Measurements from ENCODE around the gene CCDC137.

CCDC137 gene

DNA sequence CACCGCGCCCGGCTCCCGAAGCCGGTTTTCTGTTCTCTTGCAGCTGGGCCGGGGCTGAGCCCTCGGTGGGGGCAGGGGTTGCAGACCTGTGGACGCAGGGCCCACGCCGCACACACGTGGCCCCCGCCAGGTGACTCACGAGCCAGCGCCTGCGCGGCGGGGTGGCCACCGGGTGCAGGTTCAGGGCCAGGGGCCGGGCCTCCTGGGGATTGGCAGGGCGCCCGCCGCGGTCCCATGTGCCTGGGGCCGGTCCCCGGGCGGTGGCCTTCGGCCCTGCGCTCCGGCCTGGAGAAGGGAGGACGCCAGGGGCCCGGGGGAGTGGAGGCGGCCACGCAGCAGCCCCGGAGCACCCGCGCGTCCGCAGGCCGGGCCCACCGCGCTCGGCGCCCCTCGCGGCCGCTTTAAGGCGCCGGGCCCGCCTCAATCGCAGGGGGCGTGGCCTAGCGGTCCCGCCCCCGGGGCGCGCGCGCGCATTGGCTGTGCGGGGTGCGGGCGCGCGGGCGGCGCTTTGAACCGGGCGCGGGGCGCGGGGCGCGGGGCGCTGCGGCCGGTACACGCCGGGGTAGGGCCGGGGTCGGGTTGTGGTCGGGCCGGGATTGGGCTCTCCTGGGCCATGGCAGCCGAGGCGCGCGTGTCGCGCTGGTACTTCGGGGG is 45.4 kb downstream of the CCDC137 start, which contains the start of gene SLC25A10:
Gene SLC25A10 (plus strand): TSS at position 471 of the 654 bp plus-strand sequence. CDS start 143 bp downstream, at position 614.
- Histone ChIP-seq H3K36me3 (ENCODE audit: control insufficient read depth, insufficient read depth, low read length) (no peaks in the 10 kb centered on the region), H3K4me3 (ENCODE audit: low read length) (peak within 1 kb of the TSS; percentile 75), H3K27ac (ENCODE audit: low read depth, low read length) (no peak within 1 kb of the TSS), H3K4me1 (ENCODE audit: control insufficient read depth, insufficient read depth, low read length) (peaks cover 11% of the 10 kb centered on the region), H3K27me3 (ENCODE audit: control insufficient read depth, insufficient read depth, low read length) (no peaks in the 10 kb centered on the region), H3K9ac (ENCODE audit: low read length) (peak within 1 kb of the TSS; percentile 38)

DNA sequence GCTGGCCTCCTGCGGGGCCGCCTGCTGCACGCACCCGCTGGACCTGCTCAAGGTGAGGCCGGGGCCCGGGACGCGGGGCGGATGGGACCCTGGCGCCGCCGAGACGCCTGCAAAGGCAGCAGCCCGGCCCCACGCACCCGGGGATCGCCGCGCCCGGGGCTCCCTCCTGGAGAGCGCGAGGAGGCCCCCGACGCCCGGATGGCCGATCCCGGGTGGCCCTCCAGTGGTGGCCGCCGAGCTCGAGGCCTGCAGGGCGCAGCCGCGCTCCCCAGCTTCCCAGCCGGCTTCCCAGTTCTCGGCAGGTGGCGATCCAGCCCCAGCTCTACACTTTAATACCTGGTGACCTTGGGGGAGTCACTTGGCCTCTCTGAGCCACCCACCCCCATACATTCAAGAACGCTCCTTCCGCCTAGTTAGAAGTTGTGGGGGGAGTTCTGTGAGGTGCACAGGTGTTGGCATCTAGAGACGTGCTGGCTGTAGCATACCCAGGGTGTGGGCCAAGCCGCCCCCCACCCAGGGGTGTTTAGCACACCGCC is 46.0 kb downstream of the CCDC137 start:
- Histone ChIP-seq H3K9ac (ENCODE audit: low read length) (peak overlapping the region; percentile 38), H3K27me3 (ENCODE audit: control insufficient read depth, insufficient read depth, low read length) (no peaks in the 10 kb centered on the region), H3K4me1 (ENCODE audit: control insufficient read depth, insufficient read depth, low read length) (peaks cover 11% of the 10 kb centered on the region), H3K4me3 (ENCODE audit: low read length) (peak overlapping the region; percentile 75), H3K36me3 (ENCODE audit: control insufficient read depth, insufficient read depth, low read length) (no peaks in the 10 kb centered on the region), H3K27ac (ENCODE audit: low read depth, low read length) (no peak overlapping the region)

DNA sequence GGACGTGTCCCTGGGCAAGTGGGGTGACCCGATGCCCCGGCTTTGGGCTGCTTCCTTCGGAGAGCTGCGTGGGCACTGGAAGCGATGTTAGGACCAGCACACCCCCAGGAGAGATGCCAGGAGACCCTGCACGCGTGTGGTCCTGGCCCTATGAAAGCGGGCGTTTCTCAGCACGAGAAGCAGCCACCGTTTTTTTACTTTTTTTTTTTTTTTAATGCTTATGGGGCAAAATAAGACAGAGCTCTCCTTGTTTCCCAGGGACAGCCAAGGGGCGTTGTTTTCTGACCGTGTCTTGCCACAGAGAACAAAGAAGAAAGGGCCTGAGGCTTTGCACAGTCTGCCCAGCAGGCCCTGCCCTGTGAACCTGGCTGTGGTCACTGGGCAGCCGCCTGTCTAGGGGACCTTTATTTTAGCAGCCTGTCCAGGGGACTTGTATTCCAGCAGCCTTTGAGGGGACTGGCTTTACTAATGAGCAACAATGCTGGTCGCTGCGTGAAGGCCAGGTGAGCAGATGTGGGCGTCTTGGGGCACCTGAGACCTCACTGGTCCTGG is 46.5 kb downstream of the CCDC137 start:
- H3K27ac ChIP-seq (ENCODE audit: low read depth, low read length), result no peak overlapping the region
- H3K36me3 ChIP-seq (ENCODE audit: control insufficient read depth, insufficient read depth, low read length), result no peaks in the 10 kb centered on the region
- peak overlapping the region; percentile 75 for H3K4me3 ChIP-seq (ENCODE audit: low read length)
- peaks cover 11% of the 10 kb centered on the region for H3K4me1 ChIP-seq (ENCODE audit: control insufficient read depth, insufficient read depth, low read length)
- H3K9ac ChIP-seq (ENCODE audit: low read length), result peak overlapping the region; percentile 38
- no peaks in the 10 kb centered on the region for H3K27me3 ChIP-seq (ENCODE audit: control insufficient read depth, insufficient read depth, low read length)

DNA sequence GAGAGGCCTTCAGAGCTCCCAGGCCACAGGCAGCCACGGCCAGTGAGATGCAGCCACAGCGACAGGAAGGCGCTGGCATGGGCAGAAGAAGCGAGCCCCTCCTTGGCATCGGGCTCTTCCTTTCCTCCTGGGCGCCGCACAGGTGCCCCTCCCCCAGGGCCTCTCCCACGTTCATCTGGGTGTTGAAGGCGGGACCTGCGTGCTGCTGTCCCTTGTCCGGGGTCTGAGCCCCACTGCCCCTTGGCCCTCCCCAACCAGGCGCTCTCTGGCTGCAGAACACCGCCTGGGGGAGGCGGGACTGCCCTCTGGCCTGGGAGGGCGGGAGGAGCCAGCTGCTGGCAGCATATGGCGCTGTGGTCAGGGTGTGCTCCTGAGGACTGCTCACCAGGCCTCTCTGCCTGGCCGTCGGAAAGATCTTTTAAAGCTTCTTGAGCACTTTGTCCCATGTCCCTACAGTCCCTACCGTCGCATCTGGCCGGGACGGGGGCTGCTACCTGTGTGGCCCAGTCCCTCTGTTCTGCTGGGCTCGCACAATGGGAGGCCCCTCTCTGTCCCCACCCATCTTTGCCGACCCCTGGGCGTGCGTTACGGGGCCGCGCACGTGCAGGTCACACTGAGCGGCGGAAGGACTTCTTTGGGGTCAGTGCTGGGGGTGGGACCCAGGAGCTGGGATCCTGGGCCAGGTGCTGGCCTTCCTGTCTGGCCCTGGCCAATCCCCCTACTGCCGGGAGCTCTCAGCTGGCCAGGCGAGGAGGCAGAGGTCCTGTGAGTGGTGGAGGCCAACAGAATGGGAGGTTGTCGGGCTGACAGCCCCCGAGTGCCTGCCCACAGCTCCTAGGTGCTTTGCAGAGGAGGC is 47.2 kb downstream of the CCDC137 start:
- peak overlapping the region; percentile 75 for H3K4me3 ChIP-seq (ENCODE audit: low read length)
- H3K27ac ChIP-seq (ENCODE audit: low read depth, low read length), result no peak overlapping the region
- H3K4me1 ChIP-seq (ENCODE audit: control insufficient read depth, insufficient read depth, low read length), result peaks cover 11% of the 10 kb centered on the region
- H3K36me3 ChIP-seq (ENCODE audit: control insufficient read depth, insufficient read depth, low read length), result no peaks in the 10 kb centered on the region
- H3K27me3 ChIP-seq (ENCODE audit: control insufficient read depth, insufficient read depth, low read length), result no peaks in the 10 kb centered on the region
- H3K9ac ChIP-seq (ENCODE audit: low read length), result no peak overlapping the region

DNA sequence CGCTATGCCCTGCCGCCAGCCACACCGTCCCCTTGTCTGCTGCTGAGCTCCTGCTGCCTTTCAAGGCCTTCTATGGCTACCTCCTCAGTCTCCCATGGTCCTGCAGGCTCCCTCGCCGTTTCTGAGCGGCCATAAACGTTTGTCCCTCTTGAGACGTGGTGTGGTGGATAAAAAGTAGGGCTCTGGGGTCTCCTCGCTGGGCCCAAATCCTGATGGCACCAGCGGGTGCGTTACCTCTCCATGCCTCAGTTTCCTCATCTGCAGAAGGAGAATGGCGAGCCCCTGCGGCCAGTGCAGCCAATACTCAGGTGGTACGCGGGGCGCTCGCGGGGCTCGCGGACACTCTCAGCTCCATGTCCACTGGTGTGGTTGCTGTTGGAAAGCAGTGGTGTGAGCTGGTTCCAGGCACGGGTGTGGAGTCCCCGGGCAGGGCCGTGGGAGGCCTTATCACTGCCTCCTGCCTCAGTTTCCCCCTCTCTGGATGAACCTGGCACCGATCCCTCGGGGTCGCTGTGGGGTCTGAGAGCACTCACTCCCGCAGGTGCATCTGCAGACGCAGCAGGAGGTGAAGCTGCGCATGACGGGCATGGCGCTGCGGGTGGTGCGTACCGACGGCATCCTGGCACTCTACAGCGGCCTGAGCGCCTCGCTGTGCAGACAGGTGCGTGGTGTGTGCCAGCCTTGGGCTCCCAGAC is 48.0 kb downstream of the CCDC137 start:
- Histone ChIP-seq H3K27me3 (ENCODE audit: control insufficient read depth, insufficient read depth, low read length) (no peaks in the 10 kb centered on the region), H3K27ac (ENCODE audit: low read depth, low read length) (no peak overlapping the region), H3K4me3 (ENCODE audit: low read length) (peak overlapping the region; percentile 27), H3K4me1 (ENCODE audit: control insufficient read depth, insufficient read depth, low read length) (peaks cover 11% of the 10 kb centered on the region), H3K9ac (ENCODE audit: low read length) (no peak overlapping the region), H3K36me3 (ENCODE audit: control insufficient read depth, insufficient read depth, low read length) (no peaks in the 10 kb centered on the region)

DNA sequence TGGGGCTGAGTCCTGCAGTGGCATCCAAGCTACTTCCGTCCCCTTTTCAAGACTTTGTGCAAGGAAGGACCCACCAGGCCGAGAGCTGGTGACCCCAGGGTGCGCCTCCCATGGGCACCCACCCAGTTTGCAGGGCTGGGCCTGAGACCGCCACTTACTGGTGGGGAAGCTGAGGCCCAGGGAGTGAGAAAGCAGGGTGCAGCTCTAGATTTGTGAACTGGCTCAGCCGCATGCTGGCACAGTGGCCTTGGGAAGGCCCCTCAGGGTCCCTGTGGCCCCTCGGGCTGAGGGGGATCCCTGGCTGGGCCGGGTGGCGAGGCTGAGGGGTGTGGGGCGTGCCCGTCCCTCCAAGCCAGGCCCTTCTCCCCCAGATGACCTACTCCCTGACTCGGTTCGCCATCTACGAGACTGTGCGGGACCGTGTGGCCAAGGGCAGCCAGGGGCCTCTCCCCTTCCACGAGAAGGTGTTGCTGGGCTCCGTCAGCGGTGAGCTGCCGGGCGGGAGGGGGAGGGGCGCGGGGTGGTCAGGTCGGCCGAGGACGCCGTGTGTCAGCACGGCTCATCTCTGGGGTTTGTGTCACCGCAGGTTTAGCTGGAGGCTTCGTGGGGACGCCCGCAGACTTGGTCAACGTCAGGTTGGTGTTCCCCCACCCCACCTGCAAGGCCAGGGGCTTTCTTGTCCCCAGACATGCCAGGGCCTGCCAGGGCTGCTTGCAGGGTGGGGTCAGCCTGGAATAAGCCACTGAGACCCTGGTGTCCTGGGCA is 48.8 kb downstream of the CCDC137 start:
- Histone ChIP-seq H3K27ac (ENCODE audit: low read depth, low read length) (no peak overlapping the region), H3K9ac (ENCODE audit: low read length) (no peak overlapping the region), H3K27me3 (ENCODE audit: control insufficient read depth, insufficient read depth, low read length) (no peaks in the 10 kb centered on the region), H3K36me3 (ENCODE audit: control insufficient read depth, insufficient read depth, low read length) (no peaks in the 10 kb centered on the region), H3K4me1 (ENCODE audit: control insufficient read depth, insufficient read depth, low read length) (peaks cover 11% of the 10 kb centered on the region), H3K4me3 (ENCODE audit: low read length) (no peak overlapping the region)

DNA sequence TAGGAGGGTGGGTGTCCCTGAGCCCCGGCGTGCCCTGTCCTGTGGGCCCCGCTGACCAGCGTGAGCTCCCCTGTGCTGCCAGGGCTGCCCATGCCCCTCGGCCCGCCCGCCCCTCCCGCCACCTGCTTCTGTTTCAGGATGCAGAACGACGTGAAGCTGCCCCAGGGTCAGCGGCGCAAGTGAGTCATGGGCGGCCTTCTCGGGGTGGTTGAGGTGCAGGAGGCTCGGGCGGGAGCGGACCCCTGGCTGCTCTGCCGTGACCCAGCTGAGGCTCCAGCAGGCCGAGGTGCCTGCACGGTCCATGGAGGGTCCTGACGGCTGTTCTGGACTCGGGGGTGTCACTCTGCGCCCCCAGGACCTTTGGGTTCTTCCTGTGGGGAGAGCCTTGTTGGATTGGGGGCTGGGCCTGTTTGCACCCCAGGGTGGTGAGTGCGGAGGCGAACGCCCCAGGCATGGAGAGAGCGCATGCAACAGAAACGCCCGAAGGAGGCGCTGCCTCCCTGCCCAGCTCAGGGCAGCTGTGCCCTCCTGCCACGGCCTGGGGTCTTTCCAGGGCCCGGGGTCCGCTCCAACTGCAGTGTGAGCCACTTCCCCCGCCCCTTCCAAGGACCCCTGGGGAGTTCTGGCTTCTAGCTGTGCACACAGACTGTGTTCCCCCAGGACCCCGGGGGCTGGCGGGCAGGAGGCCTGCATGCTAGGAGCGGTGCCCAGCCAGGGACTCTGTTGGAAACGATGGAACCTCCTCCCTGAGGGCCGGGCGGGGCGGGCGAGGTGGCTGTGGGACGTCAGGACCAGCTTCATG is 49.5 kb downstream of the CCDC137 start:
- Histone ChIP-seq H3K4me1 (ENCODE audit: control insufficient read depth, insufficient read depth, low read length) (peaks cover 7% of the 10 kb centered on the region), H3K27me3 (ENCODE audit: control insufficient read depth, insufficient read depth, low read length) (no peaks in the 10 kb centered on the region), H3K27ac (ENCODE audit: low read depth, low read length) (no peak overlapping the region), H3K4me3 (ENCODE audit: low read length) (no peak overlapping the region), H3K9ac (ENCODE audit: low read length) (no peak overlapping the region), H3K36me3 (ENCODE audit: control insufficient read depth, insufficient read depth, low read length) (no peaks in the 10 kb centered on the region)

DNA sequence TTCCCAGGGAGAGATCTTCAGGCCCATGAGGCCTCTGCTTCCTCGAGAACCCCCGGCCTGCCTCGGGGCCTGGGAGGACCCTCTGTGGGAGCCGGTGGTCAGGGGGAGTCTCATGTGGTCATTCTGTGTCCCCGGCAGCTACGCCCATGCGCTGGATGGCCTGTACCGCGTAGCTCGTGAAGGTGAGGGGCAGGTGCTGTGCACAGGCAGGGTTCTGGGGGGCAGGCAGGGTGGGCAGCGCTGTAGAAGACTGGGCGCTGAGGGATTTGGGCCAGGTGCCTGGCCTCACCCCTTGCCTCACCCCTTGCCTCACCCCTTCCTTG is 50.1 kb downstream of the CCDC137 start:
- Histone ChIP-seq H3K27ac (ENCODE audit: low read depth, low read length) (no peak overlapping the region), H3K4me3 (ENCODE audit: low read length) (no peak overlapping the region), H3K4me1 (ENCODE audit: control insufficient read depth, insufficient read depth, low read length) (peaks cover 4% of the 10 kb centered on the region), H3K27me3 (ENCODE audit: control insufficient read depth, insufficient read depth, low read length) (no peaks in the 10 kb centered on the region), H3K9ac (ENCODE audit: low read length) (no peak overlapping the region), H3K36me3 (ENCODE audit: control insufficient read depth, insufficient read depth, low read length) (no peaks in the 10 kb centered on the region)

DNA sequence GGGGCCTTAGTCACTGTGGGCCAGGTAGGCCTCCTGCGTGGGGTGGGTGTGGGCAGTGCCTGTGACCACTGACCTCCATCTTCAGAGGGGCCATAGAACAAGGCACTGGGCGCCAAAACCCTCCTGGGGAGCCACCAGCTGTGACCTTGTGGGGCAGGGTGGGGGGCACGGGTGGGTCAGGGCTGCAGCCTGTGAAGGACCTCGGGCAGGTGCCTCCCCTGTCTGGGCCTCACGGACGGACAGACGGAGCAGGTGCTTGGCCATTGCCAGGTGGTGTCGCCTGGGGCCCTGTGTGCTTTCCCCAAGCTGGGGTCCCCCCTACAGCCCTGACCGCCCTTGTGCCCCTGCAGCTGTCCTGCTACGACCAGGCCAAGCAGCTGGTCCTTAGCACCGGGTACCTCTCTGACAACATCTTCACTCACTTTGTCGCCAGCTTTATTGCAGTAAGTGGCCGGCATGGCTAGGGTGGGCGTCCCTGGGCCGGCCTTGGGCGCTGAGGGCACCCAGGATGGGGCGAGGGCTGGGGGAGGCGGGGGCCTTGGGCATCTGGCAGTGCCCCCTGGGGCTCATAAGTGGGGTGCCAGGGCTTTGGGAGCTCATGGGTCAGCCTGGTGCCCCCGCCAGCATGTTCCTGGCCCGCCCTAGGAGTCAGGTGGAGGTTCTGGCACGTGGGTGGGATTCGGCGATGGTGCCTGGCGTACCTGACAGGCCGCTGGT is 50.7 kb downstream of the CCDC137 start:
- Histone ChIP-seq H3K27ac (ENCODE audit: low read depth, low read length) (no peak overlapping the region), H3K36me3 (ENCODE audit: control insufficient read depth, insufficient read depth, low read length) (no peaks in the 10 kb centered on the region), H3K4me3 (ENCODE audit: low read length) (no peak overlapping the region), H3K4me1 (ENCODE audit: control insufficient read depth, insufficient read depth, low read length) (peaks cover 4% of the 10 kb centered on the region), H3K27me3 (ENCODE audit: control insufficient read depth, insufficient read depth, low read length) (no peaks in the 10 kb centered on the region), H3K9ac (ENCODE audit: low read length) (no peak overlapping the region)

DNA sequence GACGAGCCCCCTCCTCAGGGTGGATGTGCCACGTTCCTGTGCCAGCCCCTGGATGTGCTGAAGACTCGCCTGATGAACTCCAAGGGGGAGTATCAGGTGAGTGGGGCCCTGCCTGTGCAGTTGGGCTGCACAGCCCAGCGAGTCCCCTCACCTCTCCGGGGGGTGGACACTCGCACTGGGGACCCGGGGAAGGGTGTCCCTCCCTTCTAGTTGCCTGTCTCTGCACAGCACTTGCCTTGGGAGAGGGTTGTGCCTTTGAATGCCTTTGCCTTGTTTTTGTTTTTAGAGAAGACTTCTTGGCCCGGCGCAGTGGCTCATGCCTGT is 51.2 kb downstream of the CCDC137 start:
- Histone ChIP-seq H3K4me1 (ENCODE audit: control insufficient read depth, insufficient read depth, low read length) (peaks cover 2% of the 10 kb centered on the region), H3K36me3 (ENCODE audit: control insufficient read depth, insufficient read depth, low read length) (no peaks in the 10 kb centered on the region), H3K9ac (ENCODE audit: low read length) (no peak overlapping the region), H3K4me3 (ENCODE audit: low read length) (no peak overlapping the region), H3K27ac (ENCODE audit: low read depth, low read length) (no peak overlapping the region), H3K27me3 (ENCODE audit: control insufficient read depth, insufficient read depth, low read length) (no peaks in the 10 kb centered on the region)

Data from rectal smooth muscle tissue (tissue), 1 donor.